Activated T-cell treated with anti-CD3 and anti-CD28 coated beads, Interleukin-2, amount 50 U/mL, for 72 hours (primary cell): ENCODE results near the gene SNRK. TPM values are rescaled to one million over a fixed set of nuclear protein-coding genes. Genes with fewer than 3 reads are reported as not detected.

Source experiments
- ATAC-seq, 2 donors: fragments of 150-1000 bp; cut with Tn5 transposase; replicated peaks in 1 of 2; 2 replicates each; pipeline ENCODE4 v1.10.0; 2021; ENCODE audit warnings: moderate library complexity in 2 of 2, mild to moderate bottlenecking in 1 of 2
- DNase-seq, 2 donors: peaks; one replicate each; pipeline ENCODE4 v3.0.0; 2021 to 2022; ENCODE audit warnings: mixed read lengths in 1 of 2
- H3K27ac Mint-ChIP-seq: one replicate; pipeline ENCODE4 v1.8.0; 2022; ENCODE audit warnings: mild to moderate bottlenecking, moderate library complexity, mixed read lengths
- H3K27me3 Mint-ChIP-seq: one replicate; pipeline ENCODE4 v1.8.0; 2022; ENCODE audit warnings: low read depth, mixed read lengths
- H3K36me3 Mint-ChIP-seq, 2 donors: one replicate each; pipeline ENCODE4 v1.8.0; 2022; ENCODE audit warnings: mixed read lengths in 2 of 2, mild to moderate bottlenecking in 1 of 2; ENCODE audit not compliant: insufficient read depth in 2 of 2
- H3K4me1 Mint-ChIP-seq: one replicate; pipeline ENCODE4 v1.8.0; 2022; ENCODE audit warnings: low read depth, mixed read lengths
- H3K4me3 Mint-ChIP-seq, 2 donors: one replicate each; pipeline ENCODE4 v1.8.0; 2022; ENCODE audit warnings: mild to moderate bottlenecking in 2 of 2, mixed read lengths in 2 of 2, moderate library complexity in 2 of 2
- H3K9me3 Mint-ChIP-seq, 2 donors: one replicate each; pipeline ENCODE4 v1.8.0; 2022; ENCODE audit warnings: mixed read lengths in 2 of 2
- total RNA-seq, 2 donors: library from RNA; stranded (reverse); gene quantifications; one replicate each; pipeline ENCODE4 v1.2.3, GENCODE V29; 2022

SNRK gene
- total RNA-seq, 2 donors from 2014 or later, result 32.9 to 37.8 TPM

DNA sequence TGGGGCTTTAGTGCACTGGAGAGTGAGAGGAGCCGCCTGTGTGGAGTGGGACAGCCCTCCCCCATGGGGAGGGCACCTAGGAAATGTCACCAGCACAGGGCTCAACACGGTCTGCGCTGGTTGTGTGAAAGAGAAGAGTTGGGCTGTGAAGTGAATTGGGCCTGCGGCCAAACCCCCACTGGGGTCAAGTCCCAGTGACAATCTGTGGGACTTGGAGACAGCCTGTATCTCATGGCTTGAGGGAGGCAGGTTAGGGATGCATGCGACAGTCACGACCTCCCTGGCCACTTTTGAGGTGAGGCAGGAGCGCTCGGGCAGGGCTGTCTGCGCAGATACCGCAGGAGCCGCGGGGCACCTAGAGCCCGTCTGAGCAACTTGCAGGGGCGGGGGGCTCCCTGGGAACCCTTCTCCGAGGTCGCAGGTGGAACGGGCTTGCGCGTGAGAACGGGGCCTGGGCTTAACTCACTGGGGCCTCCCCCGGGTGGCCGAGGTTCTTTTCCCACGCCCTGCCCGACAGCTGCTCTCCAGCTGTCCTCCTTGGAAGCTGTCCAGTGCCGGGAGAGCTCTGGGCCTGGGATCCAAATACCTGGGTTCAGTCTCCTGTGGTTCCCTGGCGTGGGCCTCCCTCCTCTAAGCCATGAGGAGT lies 77.4 kb downstream of the SNRK start:
- no peaks in the 10 kb centered on the region for H3K36me3 Mint-ChIP-seq
- no peak overlapping the region for H3K27ac Mint-ChIP-seq
- ATAC-seq, result no peak
- no peaks in the 10 kb centered on the region for H3K9me3 Mint-ChIP-seq
- no peak overlapping the region for H3K4me3 Mint-ChIP-seq
- no peaks in the 10 kb centered on the region for H3K4me1 Mint-ChIP-seq
- H3K27me3 Mint-ChIP-seq, result no peaks in the 10 kb centered on the region
- no peak for DNase-seq

DNA sequence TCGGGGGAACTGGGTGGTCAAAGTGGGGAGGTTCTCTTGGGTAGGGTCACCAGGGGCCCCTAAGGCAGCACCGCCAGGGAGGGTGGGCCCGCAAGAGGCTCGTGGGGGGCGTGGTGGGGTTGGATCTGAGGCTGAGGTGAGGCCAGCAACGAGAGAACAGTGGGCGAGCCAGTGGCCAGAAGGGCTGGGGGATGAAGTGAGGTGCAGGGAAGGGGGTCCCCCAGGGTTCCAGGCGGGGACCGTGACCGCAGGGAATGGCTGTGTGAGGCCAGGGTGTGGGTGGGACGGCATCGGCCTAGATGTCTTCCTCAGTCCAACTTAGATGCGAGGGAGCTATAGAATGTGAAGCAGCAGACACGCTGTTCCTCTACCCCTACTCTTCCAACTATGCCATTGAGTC lies 78.2 kb downstream of the SNRK start:
- DNase-seq, result no peak
- no peaks in the 10 kb centered on the region for H3K27me3 Mint-ChIP-seq
- no peaks in the 10 kb centered on the region for H3K9me3 Mint-ChIP-seq
- no peak overlapping the region for H3K4me3 Mint-ChIP-seq
- no peaks in the 10 kb centered on the region for H3K36me3 Mint-ChIP-seq
- ATAC-seq, result no peak
- H3K27ac Mint-ChIP-seq, result no peak overlapping the region
- no peaks in the 10 kb centered on the region for H3K4me1 Mint-ChIP-seq

DNA sequence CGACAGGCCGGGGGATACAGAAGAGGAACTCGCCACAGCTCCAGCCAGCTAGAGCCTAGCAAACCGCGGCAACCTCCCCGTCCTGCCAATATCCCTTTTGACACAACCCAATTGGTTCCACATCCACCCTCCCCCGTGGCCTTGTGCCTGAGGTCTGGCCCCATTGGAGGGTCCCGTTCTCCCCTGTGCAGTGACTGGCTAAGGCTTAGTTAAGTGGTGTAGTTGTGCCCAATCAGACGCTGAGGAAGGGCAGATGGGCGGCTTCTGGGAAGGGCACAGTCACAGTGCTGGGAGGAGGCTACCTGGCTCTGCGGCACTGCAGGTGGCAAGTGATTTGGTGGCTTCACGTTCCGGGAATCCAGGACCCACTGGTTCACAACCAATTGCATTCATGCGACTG lies 78.6 kb downstream of the SNRK start:
- DNase-seq (no peak), ATAC-seq (no peak)
- H3K36me3 Mint-ChIP-seq, result no peaks in the 10 kb centered on the region
- no peak overlapping the region for H3K4me3 Mint-ChIP-seq
- no peaks in the 10 kb centered on the region for H3K4me1 Mint-ChIP-seq
- H3K27ac Mint-ChIP-seq, result no peak overlapping the region
- H3K27me3 Mint-ChIP-seq, result no peaks in the 10 kb centered on the region
- H3K9me3 Mint-ChIP-seq, result no peaks in the 10 kb centered on the region

DNA sequence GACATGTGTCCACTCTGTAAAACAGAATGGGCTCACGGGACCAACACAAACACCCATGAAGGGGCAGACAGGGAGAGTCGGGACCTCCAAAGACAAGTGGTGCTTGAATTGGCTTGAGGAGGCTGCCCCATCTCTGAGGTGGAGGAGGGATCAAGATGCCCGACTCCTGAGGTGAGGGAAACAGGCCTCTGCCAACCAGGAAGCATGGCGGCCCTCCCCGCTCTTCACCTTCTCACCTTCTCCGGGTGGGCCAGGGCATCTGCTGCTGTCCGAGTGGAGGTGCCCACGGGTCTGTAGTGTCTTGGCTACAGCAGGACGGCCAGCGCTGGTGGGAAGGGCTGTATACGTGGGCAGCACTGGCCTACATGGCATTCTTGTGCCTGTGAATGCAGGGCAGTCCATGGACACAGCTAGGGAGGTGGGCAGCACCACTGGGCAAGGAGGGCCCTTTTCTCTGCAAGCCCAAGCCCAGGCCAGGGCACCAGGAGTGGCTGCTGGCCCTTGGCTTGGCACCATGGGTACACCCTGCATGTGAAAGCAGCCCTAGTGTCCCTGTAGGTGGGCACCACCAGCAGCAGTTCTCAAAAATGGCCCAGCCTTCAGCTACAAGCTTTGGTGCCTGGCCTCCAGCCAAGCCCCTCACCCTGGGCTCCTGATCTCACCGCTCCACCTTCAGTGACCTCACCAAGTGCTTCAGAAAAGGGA lies 79.4 kb downstream of the SNRK start:
- DNase-seq (no peak), ATAC-seq (no peak)
- Mint-ChIP-seq H3K36me3 (no peaks in the 10 kb centered on the region), H3K27ac (no peak overlapping the region), H3K4me3 (no peak overlapping the region), H3K27me3 (no peaks in the 10 kb centered on the region), H3K4me1 (no peaks in the 10 kb centered on the region), H3K9me3 (no peaks in the 10 kb centered on the region)

DNA sequence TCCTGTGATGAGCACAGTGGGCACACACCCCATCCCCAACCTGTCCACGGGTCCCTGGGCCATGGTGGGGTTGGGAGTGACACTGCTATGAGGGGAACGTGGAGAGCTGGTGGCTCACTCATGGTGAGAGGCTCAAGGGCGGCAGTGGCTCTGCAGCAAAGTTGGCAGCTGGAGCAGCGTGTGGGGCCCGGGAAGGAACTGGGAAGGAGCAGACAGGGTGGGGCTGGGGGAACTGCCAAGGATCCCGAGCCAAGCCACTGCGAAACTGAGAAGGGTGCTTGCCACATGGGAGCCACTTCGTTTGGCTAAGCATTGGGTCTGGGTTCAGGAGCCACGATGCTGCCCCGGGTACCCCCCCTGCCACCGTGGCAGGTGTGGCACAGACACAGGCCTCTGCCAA lies 80.1 kb downstream of the SNRK start:
- Mint-ChIP-seq H3K27me3 (no peaks in the 10 kb centered on the region), H3K9me3 (no peaks in the 10 kb centered on the region), H3K36me3 (no peaks in the 10 kb centered on the region), H3K4me1 (no peaks in the 10 kb centered on the region), H3K4me3 (no peak overlapping the region), H3K27ac (no peak overlapping the region)
- no peak for DNase-seq
- ATAC-seq, result no peak

DNA sequence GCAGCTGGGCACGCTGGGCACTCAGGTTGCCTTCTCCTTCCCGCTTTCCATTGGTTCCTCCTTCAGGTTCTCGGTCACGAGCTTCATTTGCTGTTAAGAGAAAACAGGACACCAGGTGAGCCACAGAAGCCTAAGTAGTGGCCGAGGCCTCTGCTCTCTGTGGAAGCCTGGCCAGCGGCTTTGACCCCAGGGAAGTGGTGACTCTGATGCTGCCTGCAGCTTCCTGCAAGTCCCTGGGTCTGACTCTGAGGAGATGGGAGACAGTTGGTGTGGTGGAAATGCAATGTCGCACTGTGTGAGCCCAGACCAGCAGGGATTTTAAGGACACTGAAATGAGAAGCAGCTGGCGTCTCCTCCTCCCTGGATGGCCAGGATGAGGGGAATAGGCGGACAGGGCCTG lies 80.5 kb downstream of the SNRK start:
- no peak overlapping the region for H3K4me3 Mint-ChIP-seq
- H3K4me1 Mint-ChIP-seq, result no peaks in the 10 kb centered on the region
- no peak for ATAC-seq
- no peak overlapping the region for H3K27ac Mint-ChIP-seq
- no peaks in the 10 kb centered on the region for H3K9me3 Mint-ChIP-seq
- H3K27me3 Mint-ChIP-seq, result no peaks in the 10 kb centered on the region
- DNase-seq, result no peak
- no peaks in the 10 kb centered on the region for H3K36me3 Mint-ChIP-seq

DNA sequence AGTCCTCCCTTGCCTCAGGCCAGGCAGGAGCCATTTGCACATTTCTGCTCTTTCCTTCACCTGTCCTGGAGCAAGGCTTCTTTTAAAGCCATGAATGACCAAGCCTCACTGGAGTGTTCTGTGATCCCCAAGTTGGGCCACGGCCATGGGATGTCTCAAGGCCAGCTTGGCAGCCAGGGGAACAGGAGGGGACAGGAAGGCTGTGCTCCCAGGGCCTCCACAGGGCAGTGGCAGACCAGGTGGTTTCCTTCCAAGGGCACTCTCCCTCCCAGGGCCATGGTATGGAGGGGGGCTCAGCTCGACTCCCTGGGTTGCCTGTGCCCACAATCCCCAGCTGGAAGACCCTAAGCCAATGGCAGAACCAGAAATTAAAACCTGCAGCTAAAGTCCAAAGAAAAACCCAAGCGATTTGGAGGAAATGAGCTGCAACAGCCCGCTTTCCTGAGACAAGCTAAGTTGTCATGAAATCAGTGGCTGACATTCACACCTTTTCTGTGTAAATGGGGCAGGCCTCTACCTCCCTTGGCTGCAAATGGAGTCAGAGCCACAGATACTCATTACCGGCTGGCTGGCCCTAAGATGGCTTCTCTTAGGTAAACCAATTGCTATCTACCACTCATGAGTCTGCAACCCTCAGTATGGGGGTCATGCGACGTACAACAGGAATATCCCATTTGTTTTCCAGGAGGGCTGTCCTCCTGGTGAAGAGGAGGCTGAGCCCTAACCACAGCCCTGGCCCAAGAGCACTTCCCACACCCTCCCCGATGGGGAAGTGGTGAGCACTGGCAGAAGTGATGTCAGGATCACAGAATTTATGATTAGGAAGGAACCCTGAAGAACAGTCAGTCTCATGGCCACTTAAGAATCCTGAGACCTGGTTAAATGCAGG lies 83.3 kb downstream of the SNRK start:
- H3K27me3 Mint-ChIP-seq, result no peaks in the 10 kb centered on the region
- DNase-seq (no peak), ATAC-seq (no peak)
- H3K4me3 Mint-ChIP-seq, result no peak overlapping the region
- no peaks in the 10 kb centered on the region for H3K9me3 Mint-ChIP-seq
- H3K27ac Mint-ChIP-seq, result no peak overlapping the region
- H3K36me3 Mint-ChIP-seq, result no peaks in the 10 kb centered on the region
- peaks cover 6% of the 10 kb centered on the region for H3K4me1 Mint-ChIP-seq

DNA sequence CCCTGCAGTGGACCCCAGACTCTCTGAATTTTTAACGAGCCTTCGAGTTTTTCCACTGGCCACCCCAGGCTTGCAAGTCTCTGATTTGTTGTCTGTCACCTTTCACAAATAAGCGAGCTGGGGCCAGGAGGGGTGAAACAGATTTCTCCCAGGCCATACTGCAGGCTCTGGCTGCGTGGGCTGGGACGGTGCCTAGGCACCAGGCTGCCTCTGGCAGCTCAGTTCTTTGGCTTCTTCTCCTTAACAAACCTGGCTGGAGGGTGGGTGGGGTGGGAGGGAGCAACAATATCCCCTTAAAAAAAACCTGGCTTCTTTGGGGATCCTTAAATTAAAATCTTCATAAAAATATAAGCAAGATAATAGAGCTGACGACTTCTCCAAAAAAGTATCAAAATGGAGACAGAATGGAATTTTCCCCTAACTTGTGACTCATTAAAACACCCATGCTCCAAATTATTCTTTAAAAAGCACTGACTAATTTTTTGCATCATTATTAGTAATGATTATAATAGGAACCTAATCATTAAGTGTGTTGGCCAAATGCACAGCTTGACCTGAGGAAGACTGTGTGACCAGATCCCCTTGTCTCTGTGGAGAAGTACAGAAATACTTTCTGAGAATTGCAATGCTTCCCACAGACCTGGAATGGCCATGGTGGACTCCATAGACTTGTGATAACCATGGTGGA lies 84.1 kb downstream of the SNRK start:
- Mint-ChIP-seq H3K27ac (no peak overlapping the region), H3K9me3 (no peaks in the 10 kb centered on the region), H3K27me3 (no peaks in the 10 kb centered on the region), H3K4me3 (no peak overlapping the region), H3K4me1 (peaks cover 6% of the 10 kb centered on the region), H3K36me3 (no peaks in the 10 kb centered on the region)
- ATAC-seq, result no peak
- no peak for DNase-seq

DNA sequence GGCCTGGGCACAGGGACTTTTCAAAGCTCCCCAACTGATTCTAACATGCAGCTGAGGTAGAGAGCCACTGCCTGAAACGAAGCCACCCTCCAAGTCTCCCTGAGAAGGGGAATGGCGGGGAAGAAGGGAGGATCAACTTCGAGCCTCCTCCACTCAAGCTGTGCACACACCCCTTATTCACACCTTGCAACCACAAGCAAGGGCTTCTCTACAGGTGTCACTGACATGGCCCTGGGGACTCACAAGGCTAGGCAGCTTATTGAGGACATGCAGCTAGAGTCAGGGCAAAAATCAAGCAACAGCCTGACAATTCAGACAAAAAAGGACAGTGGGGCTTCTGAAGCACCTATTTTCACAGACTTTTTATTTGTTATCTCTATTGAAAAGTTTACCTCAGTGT lies 85.2 kb downstream of the SNRK start:
- no peaks in the 10 kb centered on the region for H3K9me3 Mint-ChIP-seq
- no peak for ATAC-seq
- no peak overlapping the region for H3K4me3 Mint-ChIP-seq
- DNase-seq, result no peak
- H3K4me1 Mint-ChIP-seq, result peaks cover 6% of the 10 kb centered on the region
- no peaks in the 10 kb centered on the region for H3K27me3 Mint-ChIP-seq
- H3K36me3 Mint-ChIP-seq, result no peaks in the 10 kb centered on the region
- no peak overlapping the region for H3K27ac Mint-ChIP-seq

DNA sequence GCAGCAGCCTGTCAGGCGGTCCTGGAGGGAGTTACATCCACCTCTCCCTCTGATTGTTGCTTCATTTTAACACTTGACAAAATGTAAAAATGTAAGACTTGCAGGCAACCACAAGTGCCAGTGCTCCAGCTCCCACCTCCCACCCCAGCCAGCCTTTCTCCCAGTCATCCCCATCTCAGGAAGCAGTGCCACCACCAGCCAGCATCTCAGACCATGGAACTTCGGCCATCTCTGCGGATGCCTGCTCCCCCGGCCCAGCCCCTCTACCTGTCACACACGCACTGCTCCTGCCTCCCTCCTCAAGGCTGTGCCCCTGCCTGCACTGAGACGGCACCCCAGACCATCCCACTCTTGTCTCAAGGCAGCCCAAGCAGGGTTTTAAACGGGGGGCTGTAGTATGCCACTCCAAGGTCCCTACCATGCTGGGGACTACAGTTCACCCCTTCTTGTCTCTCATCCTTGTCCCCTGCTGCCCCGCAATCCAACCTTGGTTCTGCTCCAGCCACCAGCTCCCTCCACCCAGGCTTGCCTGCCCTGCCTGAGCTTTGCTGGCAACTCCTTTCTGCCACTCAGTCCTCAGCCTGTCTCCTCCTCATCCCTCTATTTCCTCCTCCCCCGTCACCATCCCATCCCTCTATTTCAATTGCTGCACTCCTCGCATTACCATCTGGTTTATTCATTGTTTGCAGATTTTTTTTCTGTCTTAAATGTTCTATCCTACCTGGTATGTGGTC lies 85.8 kb downstream of the SNRK start:
- H3K4me3 Mint-ChIP-seq, result no peak overlapping the region
- H3K4me1 Mint-ChIP-seq, result peaks cover 6% of the 10 kb centered on the region
- ATAC-seq (no peak), DNase-seq (no peak)
- no peak overlapping the region for H3K27ac Mint-ChIP-seq
- no peaks in the 10 kb centered on the region for H3K36me3 Mint-ChIP-seq
- H3K9me3 Mint-ChIP-seq, result no peaks in the 10 kb centered on the region
- H3K27me3 Mint-ChIP-seq, result no peaks in the 10 kb centered on the region

DNA sequence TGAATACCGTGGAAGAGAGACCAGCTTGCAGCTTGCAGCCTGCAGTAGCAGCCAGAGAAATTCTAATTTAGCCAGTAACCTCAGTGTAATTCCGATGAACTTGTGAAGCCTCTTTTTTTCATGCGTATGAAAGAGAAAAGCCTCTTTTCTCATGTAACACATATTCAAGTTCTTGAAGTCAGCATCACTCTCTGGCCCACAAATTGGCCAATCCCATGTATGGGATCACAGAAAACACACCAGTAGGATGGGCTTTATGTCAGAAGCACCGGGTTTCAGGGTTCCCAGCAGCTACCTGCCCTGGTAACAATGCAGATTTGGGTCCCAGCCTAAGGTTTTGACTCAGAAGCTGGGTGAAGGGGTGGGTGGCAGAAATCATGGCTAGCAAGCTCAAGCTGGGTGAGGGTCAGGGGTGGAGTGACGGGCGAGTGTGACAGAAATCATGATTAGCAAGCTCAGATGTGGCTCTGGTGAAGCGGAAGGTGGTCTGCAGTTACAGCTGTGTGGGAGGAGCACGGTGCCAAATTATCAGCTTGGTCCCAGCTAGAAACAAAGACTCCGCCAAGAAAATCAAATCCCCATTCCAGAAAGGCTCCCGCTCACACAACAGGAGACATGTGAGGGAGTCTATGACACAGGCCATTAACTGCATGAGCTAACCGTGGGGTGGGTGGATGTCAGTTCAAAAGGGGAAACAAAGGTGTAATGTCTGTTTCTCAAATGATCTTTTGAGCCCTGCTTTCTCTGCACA lies 86.6 kb downstream of the SNRK start:
- H3K27ac Mint-ChIP-seq, result no peak overlapping the region
- H3K36me3 Mint-ChIP-seq, result no peaks in the 10 kb centered on the region
- no peak for ATAC-seq
- H3K4me1 Mint-ChIP-seq, result peaks cover 10% of the 10 kb centered on the region
- no peaks in the 10 kb centered on the region for H3K9me3 Mint-ChIP-seq
- H3K27me3 Mint-ChIP-seq, result no peaks in the 10 kb centered on the region
- no peak for DNase-seq
- no peak overlapping the region for H3K4me3 Mint-ChIP-seq

DNA sequence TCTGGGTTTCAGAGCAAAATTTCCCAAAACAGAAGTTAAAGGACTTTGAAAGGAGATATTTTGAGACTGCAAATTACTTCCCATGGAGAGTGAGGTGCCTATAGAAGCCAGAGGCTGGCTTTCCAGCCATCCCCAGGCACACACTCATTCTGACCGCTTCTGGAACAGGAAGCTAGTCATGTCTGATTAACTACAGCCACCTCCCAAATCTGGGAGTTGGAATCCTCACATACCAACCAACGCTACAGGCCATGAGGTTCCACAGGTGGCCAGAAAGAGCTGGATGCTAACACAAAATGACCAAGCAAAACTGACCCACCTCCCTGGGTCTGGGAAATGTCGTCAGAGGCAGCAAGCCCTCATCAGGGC lies 87.2 kb downstream of the SNRK start:
- no peaks in the 10 kb centered on the region for H3K36me3 Mint-ChIP-seq
- no peak for DNase-seq
- no peaks in the 10 kb centered on the region for H3K27me3 Mint-ChIP-seq
- no peak overlapping the region for H3K4me3 Mint-ChIP-seq
- no peaks in the 10 kb centered on the region for H3K9me3 Mint-ChIP-seq
- no peak overlapping the region for H3K27ac Mint-ChIP-seq
- H3K4me1 Mint-ChIP-seq, result peaks cover 16% of the 10 kb centered on the region
- no peak for ATAC-seq
